ENCODE data around the gene RXRA.
A peak's percentile ranks its signal among the peaks of the same experiment; 100 is the strongest.

Gene RXRA

DNA sequence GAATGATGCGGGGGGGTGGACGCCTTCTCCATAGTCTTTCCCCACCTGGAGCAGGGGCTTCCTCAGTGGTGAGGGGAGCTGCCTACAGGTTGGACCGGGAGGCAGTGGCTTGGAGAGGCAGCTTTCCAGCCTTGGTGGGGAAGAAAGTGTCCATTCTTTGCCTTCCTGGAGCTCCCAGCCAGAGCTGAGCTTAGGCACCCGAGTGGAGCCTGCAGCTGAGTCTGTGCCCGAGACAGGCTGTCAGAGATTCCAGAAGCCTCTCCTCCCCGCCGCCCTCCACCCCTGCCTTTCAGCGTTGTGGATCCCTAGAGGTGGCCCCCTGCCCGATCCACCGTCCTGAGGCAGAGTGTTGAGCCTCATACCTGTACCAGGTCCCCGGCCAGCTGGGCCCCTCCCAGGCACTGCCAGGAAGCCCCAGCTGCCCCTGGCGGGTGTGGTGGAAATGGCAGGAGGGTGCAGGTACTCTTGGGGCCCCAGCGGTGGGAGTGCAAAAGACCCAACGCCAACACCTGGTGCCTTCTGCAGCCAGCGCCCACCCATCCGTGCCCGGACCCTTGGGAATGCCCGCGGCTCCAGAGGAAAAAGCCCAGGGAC lies 112.0 kb downstream of the RXRA start:
- DNase-seq: no peak

DNA sequence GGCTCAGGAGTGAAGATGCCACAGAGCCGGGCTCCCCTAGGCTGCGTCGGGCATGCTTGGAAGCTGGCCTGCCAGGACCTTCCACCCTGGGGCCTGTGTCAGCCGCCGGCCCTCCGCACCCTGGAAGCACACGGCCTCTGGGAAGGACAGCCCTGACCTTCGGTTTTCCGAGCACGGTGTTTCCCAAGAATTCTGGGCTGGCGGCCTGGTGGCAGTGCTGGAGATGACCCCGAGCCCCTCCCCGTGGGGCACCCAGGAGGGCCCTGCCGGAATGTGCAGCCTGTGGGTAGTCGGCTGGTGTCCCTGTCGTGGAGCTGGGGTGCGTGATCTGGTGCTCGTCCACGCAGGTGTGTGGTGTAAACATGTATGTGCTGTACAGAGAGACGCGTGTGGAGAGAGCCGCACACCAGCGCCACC lies 113.1 kb downstream of the RXRA start:
- DNase-seq: no peak

DNA sequence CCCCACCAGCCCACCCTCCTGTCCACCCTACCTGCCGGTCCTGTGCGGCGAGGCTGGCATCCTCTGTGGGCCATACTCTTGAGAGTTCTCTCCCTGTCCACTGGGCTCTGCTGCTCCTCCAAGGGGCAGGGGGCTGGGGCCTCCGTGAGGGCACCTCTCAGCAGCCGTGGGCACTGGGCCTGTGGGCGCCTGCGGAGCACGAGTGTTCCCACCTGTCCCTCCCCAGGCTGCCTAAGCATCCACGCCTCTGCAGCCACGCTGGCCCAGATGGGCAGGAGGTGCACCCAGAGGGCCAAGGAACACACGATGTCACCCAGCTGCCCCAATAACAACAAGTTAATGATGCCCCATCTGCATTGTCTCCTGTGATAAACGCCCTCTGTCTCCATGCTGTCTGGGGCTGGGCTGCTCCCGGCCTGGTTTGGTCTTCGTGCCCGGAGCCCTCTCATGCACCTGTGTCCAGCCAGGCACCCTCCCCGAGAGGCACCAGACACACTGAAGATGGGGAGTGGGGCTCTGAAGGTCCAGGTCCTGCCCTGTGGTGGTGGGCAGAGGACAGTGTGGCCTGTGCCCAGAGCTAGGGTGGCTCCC lies 114.5 kb downstream of the RXRA start:
- DNase-seq: no peak

DNA sequence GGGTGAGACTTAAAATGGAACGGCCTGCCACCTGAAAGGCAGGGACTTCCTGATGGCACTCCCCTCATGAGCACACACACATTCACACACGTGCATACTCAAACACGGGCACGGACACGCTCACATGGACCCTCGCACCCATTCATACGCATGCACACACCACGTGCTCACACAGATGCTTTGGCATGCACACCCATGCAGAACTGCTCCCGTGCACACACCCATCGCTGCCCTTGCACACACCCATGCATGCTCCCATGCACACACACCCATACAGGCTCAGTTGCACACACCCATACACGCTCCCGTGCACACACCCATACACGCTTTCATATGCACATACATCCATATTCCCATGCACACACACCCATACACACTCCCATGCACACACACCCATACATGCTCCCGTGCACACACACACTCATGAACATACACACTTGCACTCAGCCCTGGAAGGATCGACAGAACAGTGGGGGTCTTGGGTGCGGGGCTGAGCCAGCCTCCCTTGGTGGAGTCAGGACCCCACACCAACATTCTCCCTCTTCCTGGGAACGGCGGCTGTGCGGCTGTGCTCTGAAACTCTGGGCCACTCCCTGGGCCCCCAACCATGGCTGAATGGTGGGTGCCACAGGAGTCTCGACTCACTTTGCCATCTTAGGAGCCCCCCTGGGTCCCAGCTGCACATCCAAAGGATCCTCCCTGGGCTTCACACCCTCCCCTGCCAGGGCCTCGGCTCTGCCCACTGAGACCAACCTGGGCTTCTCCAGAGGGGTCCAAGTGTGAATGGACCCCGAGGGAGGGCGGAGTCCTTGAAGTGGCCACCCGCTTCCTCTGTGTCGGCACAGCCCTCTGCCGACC lies 115.2 kb downstream of the RXRA start:
- no peak for DNase-seq

DNA sequence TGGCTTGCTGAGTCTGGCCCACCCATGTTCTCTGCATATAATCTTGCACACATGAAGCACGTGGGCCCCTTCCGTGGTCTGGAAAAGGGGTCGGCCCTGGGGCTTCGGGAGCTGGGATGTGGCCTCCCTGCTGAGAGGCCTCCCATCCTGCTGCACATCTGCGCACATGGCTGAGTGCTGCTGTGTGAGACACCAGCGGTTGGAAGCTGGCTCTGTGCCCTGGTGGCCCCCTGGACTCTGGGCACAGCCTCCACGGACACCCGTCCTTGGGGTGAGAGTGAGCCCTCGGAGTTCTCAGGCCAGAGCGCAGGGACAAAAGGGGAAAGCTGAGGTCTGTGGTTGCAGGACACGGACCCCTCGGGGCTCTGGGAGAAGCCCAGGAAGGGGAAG lies 115.8 kb downstream of the RXRA start:
- DNase-seq: no peak

DNA sequence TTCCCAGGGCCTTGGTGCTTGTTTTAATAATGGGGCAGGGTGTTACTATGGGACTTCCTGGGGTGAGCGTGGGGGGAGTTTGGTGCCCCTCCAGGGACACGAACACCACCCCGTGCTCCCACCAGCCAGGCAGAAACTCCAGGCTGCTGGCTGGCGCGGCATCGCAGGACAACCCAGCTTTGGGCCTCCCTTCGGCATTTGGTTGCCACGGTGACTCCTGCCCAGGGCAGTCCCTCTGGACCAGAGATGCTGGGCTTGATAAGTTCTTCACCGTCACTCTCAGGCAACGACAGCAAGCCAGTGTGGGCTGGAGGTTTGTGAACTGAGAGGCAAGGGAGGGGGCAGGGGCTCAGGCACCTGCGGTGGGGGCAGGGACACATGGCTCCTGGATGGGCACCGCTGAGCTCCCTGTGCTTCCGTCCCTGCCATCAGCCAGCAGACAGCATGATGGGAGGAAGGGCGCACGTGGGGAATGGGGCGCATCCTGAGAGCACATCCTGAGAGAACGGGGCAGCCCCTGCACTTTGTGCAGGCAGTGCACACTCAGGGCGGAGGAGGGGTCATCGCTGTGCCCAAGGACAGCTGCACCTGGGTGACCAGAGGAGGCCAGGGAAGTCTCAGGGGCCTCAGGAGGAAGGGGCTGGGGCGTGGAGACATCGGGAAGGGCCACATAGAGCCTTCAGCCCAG lies 116.4 kb downstream of the RXRA start:
- peak in 1 of 2 experiments; percentile 13 for DNase-seq

DNA sequence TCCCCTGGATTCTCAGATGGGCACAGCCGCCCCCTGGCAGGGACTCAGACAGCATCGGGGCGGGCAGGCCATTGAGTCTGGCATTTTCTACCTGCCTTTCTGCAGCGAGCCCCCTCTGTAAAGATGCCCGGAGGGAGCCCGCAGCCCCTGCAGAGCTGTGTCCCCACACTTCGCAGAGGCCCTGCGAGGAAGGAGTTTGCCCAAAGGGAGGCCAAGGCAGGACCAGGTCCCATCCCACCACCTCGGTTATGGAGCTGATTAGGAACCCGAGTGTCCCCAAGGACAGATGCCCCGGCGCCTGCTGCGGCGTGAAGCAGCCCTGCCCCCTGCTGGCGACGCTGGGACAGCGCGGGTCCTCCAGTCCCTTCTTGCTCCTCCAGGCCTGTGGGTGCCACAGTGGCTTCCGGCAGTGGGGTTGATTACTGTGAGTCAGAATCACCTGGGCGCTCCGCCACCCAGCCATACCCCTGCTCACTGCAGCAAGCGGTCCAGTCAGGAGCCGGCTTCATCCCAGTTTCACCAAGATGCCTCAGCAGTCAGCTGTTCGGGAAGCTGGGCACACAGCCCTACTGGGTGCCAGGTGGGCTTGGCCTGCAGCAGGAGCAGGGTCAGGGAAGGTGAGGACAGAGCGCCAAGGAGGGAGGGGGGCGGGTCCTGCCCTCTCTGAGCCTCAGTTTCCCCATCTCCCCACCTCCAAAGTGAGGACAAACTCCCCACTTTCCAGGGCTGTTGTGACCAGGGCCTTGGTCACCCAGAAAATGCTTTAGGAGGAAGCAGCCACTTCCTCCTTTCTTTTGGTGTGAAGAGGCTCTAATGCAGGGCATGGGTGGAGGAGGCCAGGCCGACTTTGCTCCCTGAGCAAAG lies 117.2 kb downstream of the RXRA start:
- DNase-seq: peak; percentile 80 to 90

DNA sequence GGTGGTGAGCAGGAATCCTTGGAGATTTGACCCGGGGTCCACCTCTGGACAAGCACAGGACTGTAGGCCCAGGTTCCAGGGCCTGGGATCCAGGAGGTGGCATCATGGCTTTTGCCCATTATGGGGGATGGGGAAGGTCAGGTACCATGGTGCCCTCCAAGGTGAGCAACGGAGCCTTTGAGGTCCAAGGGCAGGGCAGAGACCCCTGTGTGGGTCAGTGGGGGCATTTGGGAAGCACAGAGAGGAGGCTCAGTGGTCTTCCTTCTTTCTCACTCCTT lies 117.7 kb downstream of the RXRA start:
- no peak for DNase-seq

DNA sequence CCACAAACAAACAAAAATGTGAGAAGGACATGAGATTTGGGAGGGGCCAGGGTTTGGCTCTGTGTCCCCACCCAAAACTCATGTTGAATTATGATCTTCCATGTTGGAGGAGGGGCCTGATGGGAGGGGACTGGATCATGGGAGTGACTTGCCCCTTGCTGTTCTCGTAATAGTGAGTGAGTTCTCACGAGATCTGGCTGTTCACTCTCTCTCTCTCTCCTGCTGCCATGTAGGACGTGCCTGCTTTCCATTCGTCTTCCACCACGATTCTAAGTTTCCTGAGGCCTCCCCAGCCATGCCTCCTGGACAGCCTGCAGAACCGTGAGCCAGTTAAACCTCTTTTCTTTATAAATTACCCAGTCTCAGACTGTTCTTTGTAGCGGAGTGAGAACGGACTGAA lies 118.7 kb downstream of the RXRA start:
- DNase-seq: no peak

DNA sequence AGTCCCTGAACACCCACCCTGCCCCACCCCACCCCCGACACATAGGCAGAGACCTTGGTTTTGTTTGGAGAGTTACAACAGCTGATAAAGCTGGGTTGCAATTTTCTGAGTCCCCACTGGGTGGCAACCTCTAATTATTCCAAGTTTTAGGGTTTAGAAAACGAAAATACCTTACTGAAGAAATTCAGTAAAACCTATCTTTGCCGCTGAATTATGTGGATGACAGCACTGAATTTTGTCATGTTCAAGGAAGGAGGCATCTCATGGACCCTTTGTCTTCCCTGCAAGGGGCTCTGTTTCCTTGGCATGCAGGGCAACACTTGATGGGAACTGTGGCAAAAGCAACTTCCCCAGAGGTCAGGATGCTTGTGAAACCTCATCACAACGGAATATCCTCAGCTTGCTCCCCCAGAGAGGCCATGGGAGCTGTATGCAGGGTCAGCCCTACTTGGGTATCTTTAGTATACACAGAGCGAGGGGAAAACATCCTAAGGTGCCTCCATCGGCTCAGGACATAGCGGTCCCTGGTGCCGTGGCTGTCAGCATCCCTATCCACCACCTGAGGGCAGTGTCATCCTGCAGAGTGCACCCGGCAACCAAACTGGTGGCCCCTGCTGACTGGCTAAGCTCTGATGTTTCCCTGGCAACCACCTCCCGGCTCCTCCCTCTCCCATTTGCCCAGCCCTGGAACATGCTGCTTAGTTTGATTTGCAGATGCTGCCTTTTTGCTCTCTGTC lies 123.1 kb downstream of the RXRA start:
- peak; percentile 77 to 83 for DNase-seq

DNA sequence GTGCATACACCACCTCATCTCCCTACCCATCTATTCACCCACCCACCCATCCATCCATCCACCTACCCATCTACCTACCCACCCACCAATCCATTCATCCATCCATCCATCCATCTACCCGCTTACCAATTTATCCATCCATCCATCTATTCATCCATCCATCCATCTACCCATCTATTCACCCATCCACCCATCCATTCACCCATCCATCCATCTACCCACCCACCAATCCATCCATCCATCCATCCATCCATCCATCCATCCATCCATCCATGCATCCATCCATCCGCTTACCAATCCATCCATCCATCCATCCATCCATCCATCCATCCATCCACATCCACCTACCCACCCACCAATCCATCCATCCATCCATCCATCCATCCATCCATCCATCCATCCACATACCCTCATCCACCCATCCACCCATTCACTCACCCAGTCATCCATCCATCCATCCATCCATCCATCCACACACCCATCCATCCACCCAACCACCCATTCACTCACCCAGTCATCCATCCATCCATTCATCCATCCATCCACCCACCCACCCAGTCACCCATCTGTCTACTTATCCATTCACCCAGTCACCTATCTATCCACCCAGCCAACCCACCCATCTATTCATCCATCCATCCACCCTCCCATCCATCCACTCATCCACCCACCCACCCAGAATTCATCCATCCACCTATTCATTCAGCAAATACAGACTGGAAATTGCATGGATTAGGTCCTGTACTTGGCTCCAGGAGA lies 125.6 kb downstream of the RXRA start:
- DNase-seq: no peak

DNA sequence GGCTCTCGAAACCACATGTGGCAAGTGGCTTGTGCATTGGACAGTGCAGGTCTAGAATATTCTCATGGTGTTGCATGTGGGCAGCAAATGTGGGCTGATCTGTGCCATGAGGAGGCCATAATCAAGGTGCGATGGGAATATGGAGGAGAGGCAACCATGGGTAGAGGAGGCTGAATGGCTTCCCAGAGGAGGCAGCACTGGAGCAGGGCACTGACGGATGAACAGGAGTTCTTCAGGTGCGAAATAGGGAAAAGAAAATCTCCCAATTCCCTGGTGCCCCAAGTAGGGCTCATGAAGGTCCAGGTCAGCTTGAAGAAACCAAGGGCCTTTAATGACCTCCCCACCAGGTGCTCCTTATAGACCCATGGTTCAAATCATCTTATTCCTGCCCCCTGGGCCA lies 126.5 kb downstream of the RXRA start:
- no peak for DNase-seq

DNA sequence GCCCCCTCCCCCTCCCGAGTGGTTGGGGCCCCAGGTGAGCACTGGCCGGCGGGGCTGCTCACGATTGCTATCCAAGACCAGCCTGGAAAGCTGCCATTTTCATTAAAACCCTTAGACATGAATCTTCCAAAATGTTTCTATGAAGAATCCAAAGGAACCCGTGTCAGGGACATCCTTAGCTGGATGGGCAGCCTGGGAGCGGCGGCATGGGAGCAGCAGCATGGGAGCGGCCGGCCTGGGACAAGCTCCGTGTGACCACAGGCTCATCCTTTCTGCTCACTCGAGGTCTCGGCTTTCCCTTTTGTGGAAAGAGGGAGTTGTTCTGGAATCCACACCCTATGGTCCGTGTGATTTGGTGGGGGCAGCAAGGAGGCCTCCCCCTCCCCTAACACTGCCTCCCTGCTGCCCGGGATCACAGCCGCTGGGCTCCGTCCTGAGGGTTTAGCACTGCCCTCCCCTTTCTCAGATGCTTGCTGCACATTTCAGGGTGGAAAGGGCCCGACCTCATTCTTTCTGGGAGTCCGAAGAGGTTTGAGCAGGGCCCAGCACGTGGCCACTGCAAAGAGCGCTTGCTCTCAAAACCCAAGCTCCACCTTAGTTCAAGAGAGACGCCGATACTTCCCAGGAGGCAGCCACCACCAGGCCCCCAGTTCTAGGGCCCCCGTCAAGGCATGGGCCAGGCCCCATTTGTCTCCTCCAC lies 127.7 kb downstream of the RXRA start:
- DNase-seq: no peak

DNA sequence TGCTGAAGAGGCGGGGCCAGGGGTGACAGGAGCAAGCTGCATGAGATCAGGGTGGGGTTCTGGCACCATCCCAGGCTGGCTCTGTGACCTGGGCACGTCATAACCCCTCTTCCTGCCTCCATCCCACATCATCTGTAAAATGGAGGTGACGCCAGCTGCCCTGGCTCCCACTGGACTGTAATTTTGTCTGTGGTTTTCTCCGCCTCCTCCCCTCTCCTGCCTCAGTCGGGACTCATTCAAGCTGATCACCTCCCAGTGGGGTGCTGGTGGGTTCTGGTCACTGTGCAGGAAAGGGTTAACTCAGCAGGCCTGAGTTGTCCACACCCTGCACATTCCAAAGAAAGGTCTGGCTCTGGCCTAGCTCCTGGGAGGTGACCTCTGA lies 128.2 kb downstream of the RXRA start:
- DNase-seq: no peak

DNA sequence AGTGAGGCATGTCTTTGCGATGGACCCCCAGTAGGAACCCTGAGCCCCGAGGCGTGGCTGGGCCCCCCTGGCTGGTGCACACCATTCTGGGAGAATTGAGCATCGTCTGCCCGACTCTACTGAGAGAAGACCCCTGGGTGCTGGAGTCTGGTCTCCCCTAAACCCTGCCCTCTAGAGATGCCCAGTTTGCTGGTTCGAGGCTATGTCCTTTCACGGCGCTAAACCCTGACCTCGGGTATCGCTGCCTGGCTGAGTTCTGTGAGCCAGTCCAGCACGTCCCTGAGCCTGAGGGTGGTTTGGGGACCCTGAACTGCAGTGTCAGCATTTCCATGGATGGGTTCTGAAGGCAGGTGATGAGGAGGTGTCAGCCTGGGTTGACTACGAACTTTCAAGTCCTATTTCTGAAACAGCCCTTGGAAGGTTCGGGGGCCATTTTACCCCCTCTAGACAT lies 128.8 kb downstream of the RXRA start:
- no peak for DNase-seq

DNA sequence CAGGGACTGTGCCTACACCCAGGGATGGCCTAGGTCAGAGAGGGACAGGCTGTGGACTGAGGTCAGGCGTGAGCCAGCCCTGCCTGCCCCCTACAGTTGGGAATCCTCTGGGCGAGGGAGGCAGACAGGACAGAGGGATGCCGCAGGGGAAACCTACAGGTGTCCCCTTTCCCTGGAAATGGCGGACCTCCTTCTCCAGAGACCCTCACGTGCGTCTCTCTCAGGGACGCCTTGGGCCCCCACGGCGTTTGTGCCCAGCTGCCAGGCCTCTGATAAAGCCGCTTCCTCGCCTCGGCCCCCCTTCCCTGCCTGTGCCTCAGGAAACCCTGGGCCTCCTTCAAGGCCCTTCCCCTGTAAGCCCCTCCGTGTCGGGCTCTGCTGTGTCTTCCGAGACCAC lies 129.3 kb downstream of the RXRA start:
- no peak for DNase-seq

DNA sequence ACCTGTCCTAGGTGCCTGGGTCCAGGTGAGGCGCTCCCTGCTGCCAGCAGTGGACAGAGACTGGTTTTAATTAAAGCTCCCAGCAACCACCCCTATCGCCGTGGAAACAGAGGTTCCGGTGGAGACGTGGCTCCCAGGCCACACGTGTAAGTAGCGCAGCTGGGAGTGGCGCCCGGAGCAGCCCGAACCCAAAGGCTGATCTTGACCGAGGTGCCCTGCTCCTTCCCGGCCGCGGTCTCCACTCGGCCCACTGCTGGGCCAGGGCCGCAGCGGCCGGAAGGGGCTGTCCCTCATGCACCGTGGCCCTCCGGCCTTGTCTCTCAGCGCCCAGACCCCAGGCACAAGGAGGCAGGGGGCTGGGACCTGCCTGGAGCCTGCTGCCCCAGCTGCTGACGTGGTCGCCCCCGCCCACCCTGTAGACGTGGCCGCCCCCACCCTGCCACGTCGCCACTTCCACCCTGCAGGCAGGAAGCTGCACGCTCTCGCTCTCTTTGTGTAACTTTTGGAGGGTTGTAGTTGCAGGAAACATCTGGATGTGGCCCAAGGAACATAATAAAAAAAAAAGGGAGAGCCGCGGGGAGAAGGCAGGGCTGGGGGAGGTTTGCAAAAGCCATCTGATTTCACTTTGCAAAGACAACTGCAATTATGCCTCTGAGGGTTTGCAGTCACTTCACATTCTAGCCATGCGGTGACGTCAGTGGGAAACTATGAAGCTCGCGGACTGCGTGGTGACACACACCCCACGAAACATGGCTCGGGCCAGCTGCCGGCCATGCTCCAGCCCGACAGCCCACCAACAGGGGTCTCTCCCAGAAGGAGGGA lies 129.9 kb downstream of the RXRA start:
- DNase-seq: peak; percentile 70 to 87

DNA sequence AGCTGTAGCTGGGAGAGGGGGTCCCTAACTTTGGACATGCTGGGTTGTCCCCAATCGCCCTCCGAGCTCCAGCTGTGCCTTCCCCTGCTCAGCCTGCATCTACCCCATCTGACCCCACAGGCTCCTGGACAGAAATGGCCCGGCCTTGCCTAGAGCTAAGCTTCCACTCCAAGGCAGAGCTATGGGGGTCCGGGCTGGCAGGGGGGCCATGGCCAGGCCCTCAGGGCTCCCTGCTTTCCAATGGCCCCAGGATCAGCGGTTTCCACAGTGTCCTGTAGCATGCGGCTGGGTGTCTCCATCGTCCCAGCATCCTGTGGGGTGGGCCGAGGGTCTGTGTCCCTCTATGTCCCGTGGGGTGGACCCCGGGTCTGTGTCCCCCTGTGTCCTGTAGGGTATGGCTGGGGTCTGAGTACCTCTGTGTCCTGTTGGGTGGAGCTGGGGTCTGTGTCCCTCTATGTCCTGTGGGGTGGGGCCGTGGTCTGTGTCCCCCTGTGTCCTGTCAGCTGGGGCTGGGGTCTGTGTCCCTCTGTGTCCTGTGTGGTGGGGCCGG lies 130.6 kb downstream of the RXRA start:
- DNase-seq: no peak

All from stimulated activated CD4-positive, alpha-beta T cell treated with anti-CD3 and anti-CD28 coated beads, Interleukin-4, amount 100 ng/mL, for 4 hours (primary cell).